GM18505 (cell line): ENCODE measurements around the gene FXN.
"Not testable (repeated sequence)": the region's sequence is repeated elsewhere in the genome, so short reads cannot be mapped to it uniquely, and the experiment has no call there.

Experiments
- ATAC-seq: cut with Tn5 transposase; IDR thresholded peaks from one replicate; pipeline ENCODE4 v1.9.1; 2021; ENCODE audit not compliant: unreplicated experiment
- POLR2A ChIP-seq: IDR thresholded peaks from 4 replicates; pipeline ENCODE4 v1.6.1; 2011; ENCODE audit warnings: borderline replicate concordance; ENCODE audit not compliant: insufficient read depth, insufficient read length; ENCODE audit errors: extremely low read depth

The FXN gene

GRCh38 chr9:69035438-69036308 lies at the start of gene FXN:
TSS of gene FXN (plus strand) at chr9:69035752. CDS start at chr9:69035783, 31 bp downstream.
- ATAC-seq = peak; percentile 96
- peak; percentile 69 for TF ChIP-seq POLR2A

- ATAC-seq = not testable (repeated sequence)
Observed at GRCh38 chr9:68986949-68987348, 48.6 kb upstream of the FXN start.

DNA sequence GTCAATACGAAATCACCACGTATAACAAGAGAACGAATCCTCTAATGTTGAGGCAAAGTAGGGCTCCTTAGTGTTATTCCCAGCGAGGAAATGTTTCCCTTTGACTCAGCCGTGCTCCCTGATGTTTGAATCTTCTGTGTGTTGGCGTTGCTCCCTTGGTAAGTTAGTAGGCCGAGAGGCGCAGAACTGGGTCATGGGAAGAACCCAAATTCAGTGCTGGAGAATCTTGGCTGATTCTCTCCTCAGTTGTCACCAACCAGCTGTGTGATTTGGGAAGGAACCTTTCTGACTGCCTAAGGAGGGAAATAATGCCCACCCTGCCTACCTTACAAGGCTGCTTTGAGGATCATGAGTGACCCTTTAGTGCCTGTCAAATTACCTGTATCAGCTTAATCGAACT lies 44.1 kb upstream of the FXN start:
- no peak for TF ChIP-seq POLR2A
- no peak for ATAC-seq

DNA sequence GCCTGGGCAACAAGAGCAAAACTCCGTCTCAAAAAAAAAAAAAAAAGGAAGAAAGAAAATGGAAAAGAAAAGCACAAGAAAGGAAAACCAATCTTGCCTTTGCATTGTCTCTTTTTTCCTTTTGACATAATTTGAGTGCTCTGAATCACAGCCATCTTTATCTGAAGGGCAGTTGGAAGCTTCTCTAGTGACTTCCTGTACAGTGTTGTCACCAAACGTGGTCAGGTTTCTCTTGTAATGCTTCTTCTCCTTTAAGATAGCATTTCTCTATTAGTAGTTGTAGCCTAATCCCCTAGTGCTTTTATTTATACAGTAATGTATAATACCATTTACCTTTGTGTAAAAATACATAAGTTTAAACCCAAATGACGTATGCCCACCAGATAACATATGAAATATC lies 39.8 kb upstream of the FXN start:
- TF ChIP-seq POLR2A = no peak
- ATAC-seq = no peak

- no peak for TF ChIP-seq POLR2A
- no peak for ATAC-seq
Observed at GRCh38 chr9:68996462-68996861, 39.1 kb upstream of the FXN start.

- no peak for TF ChIP-seq POLR2A
- ATAC-seq = no peak
Observed at GRCh38 chr9:68997666-68998065, 37.9 kb upstream of the FXN start.

DNA sequence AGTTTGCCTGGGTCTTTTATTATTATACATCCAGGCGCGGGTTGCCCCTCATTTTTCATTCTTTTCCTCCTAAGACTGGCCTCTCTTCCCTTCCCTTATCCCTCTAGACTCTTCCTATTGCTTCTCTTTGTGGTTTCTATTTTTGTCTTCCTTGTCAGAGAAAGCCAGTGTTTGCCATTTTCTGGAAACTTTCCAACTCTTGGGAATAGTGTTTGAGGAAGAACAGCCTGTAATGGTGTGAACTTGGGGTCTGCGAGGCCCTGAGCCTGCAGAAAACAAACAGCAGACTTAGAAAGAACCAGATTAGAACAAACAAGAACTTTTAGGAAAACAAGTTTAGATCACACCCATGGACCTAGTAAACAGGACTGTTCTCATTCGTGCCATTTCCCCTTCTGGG lies 37.2 kb upstream of the FXN start:
- no peak for TF ChIP-seq POLR2A
- ATAC-seq = no peak

- TF ChIP-seq POLR2A = no peak
- ATAC-seq = no peak
Observed at GRCh38 chr9:68998812-68999211, 36.7 kb upstream of the FXN start.

- ATAC-seq = peak; percentile 65
- no peak for TF ChIP-seq POLR2A
Observed at GRCh38 chr9:68999393-69000105, 36.0 kb upstream of the FXN start.

- ATAC-seq = no peak
- TF ChIP-seq POLR2A = no peak
Observed at GRCh38 chr9:69001921-69002320, 33.6 kb upstream of the FXN start.

- no peak for ATAC-seq
- TF ChIP-seq POLR2A = no peak
Observed at GRCh38 chr9:69003051-69003450, 32.5 kb upstream of the FXN start.

GRCh38 chr9:69004836-69005235 lies 30.7 kb upstream of the FXN start:
- no peak for TF ChIP-seq POLR2A
- ATAC-seq = no peak

- no peak for TF ChIP-seq POLR2A
- ATAC-seq = no peak
Observed at GRCh38 chr9:69009708-69010107, 25.8 kb upstream of the FXN start.
